Stimulated activated effector memory CD8-positive, alpha-beta T cell treated with anti-CD3 and anti-CD28 coated beads, Interleukin-12 subunit alpha, Interleukin-12 subunit beta, amount 100 ng/mL, for 72 hours (primary cell): ENCODE data around the gene ATP5ME.
"Not testable (repeated sequence)": the region's sequence is repeated elsewhere in the genome, so short reads cannot be mapped to it uniquely, and the experiment has no call there.

ENCODE experiments used
- ATAC-seq: fragments of 150-1000 bp; cut with Tn5 transposase; 2 replicates; pipeline ENCODE4 v1.10.0; 2021
- DNase-seq, 2 donors: peaks; one replicate each; pipeline ENCODE4 v3.0.0; 2021 to 2022; ENCODE audit warnings: low spot score in 2 of 2
- H3K27ac Mint-ChIP-seq: one replicate; pipeline ENCODE4 v1.8.0; 2022; ENCODE audit warnings: mild to moderate bottlenecking, mixed read lengths
- H3K36me3 Mint-ChIP-seq: one replicate; pipeline ENCODE4 v1.8.0; 2022; ENCODE audit warnings: mild to moderate bottlenecking, mixed read lengths
- H3K4me1 Mint-ChIP-seq: one replicate; pipeline ENCODE4 v1.8.0; 2022; ENCODE audit warnings: mixed read lengths
- H3K4me3 Mint-ChIP-seq: one replicate; pipeline ENCODE4 v1.8.0; 2022; ENCODE audit warnings: mild to moderate bottlenecking, mixed read lengths
- H3K9me3 Mint-ChIP-seq: one replicate; pipeline ENCODE4 v1.8.0; 2022; ENCODE audit warnings: mixed read lengths

ATP5ME gene

GRCh38 chr4:708631-708933 is 34.5 kb upstream of the ATP5ME start:
- Mint-ChIP-seq H3K4me1 (peaks cover 34% of the 10 kb centered on the region), H3K9me3 (no peaks in the 10 kb centered on the region), H3K4me3 (no peak overlapping the region), H3K36me3 (peaks cover 7% of the 10 kb centered on the region), H3K27ac (no peak overlapping the region)
- no peak for ATAC-seq
- no peak for DNase-seq

DNA sequence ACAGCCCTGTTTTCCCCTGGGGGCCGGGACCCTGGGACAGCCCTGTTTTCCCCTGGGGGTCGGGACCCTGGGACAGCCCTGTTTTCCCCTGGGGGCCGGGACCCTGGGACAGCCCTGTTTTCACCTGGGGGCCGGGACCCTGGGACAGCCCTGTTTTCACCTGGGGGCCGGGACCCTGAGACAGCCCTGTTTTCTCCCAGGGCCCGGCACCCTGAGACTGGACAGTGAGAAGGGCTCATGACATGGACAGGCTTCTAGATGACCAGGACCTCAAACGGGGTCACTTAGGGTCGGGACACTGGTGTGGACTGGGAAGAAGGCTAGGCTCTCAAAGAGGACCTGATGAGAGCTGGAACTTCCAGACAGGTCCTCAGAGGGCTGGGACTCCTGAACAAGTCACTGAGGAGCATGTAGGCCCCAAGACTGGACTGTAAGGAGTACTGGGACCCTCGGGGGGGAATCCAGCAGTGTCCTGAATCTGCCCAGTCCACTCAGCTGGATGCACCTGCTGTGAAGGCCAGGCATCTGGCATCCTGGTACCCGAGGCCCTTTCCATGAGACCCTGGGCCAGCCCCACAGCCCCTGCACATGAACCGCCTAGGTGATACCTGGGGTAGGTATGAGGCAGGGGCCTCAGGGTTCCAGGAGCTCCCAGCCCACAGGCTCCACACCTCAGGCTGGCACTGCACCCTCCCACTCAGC is 34.0 kb upstream of the ATP5ME start:
- Mint-ChIP-seq H3K36me3 (peaks cover 7% of the 10 kb centered on the region), H3K27ac (no peak overlapping the region)
- no peak for ATAC-seq

GRCh38 chr4:706834-707598 is 32.9 kb upstream of the ATP5ME start:
- H3K36me3 Mint-ChIP-seq, result peaks cover 7% of the 10 kb centered on the region
- no peak overlapping the region for H3K4me3 Mint-ChIP-seq
- H3K27ac Mint-ChIP-seq, result no peak overlapping the region
- DNase-seq (no peak), ATAC-seq (no peak)
- peaks cover 26% of the 10 kb centered on the region for H3K4me1 Mint-ChIP-seq
- no peaks in the 10 kb centered on the region for H3K9me3 Mint-ChIP-seq

More for the DNA sequence above, 34.0 kb upstream of the ATP5ME start:
- DNase-seq, result no peak
- H3K4me1 Mint-ChIP-seq, result peaks cover 30% of the 10 kb centered on the region
- H3K9me3 Mint-ChIP-seq, result no peaks in the 10 kb centered on the region
- H3K4me3 Mint-ChIP-seq, result peak overlapping the region; percentile 15

- not testable (repeated sequence) for DNase-seq, H3K36me3 Mint-ChIP-seq, H3K9me3 Mint-ChIP-seq, ATAC-seq
- Mint-ChIP-seq H3K4me1 (peaks cover 26% of the 10 kb centered on the region), H3K27ac (peak overlapping the region; percentile 85), H3K4me3 (peak overlapping the region; percentile 77)
Observed at GRCh38 chr4:706083-706633, 32.1 kb upstream of the ATP5ME start.

GRCh38 chr4:705278-706082 is 31.4 kb upstream of the ATP5ME start, which contains the start of gene PCGF3:
Gene PCGF3 (plus strand): TSS chr4:705832. CDS start chr4:733681, 27,849 bp downstream.
- Mint-ChIP-seq H3K4me1 (peaks cover 32% of the 10 kb centered on the region), H3K27ac (peak within 1 kb of the TSS; percentile 85), H3K9me3 (no peaks in the 10 kb centered on the region), H3K36me3 (peaks cover 7% of the 10 kb centered on the region), H3K4me3 (peak within 1 kb of the TSS; percentile 77)
- peak; percentile 93 to 98 for DNase-seq
- ATAC-seq, result peak; percentile 96

- Mint-ChIP-seq H3K27ac (peak overlapping the region; percentile 85), H3K4me3 (peak overlapping the region; percentile 77), H3K36me3 (peaks cover 7% of the 10 kb centered on the region), H3K4me1 (peaks cover 29% of the 10 kb centered on the region), H3K9me3 (no peaks in the 10 kb centered on the region)
- no peak for DNase-seq
- ATAC-seq, result no peak
Observed at GRCh38 chr4:704971-705277, 30.8 kb upstream of the ATP5ME start.

- DNase-seq, result no peak
- Mint-ChIP-seq H3K4me3 (peak overlapping the region; percentile 77), H3K36me3 (peaks cover 7% of the 10 kb centered on the region), H3K4me1 (peaks cover 28% of the 10 kb centered on the region), H3K27ac (peak overlapping the region; percentile 85), H3K9me3 (no peaks in the 10 kb centered on the region)
- no peak for ATAC-seq
Observed at GRCh38 chr4:704198-704891, 30.3 kb upstream of the ATP5ME start.

DNA sequence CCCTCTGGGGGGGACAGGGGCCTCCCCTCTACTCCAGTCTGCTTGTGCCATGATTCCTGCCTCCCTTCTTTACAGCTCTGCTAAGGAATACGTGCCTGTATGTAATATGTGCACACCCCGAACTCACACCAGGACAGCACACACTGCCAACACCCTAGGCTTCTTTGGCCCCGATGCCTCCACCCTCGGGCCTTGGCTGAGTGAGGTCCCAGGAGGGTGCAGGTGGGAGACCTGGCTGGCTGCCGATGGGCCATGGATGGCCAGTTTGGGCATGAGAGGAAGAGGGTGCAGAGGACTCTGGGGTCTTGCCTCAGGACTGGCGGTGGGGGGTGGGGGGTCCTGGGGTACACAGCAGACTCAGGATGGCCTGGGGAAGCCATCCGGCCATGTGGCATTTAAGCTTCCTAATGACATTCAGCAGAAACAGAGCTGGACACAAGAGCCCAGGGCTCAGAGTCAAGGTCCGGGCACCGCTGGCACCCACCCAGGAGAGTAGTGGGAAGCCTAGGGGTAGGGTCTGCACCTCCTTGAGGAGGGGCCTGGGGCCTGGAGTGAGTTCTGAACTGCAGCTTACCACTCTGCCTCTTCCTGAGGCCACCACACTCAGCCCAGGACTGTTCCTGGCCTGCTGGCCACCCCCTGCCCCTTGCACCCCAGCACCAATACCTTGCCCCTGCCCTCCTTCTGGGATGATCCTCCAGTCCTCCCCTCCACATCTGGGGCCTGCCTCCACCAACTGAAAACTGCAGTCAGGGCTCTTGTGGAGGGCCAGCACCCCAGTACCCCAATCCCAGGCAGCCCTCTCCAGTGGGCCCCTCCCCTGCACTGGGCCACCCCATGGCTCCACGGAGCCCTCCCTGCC is 29.5 kb upstream of the ATP5ME start:
- Mint-ChIP-seq H3K36me3 (peaks cover 7% of the 10 kb centered on the region), H3K4me3 (no peak overlapping the region), H3K9me3 (no peaks in the 10 kb centered on the region), H3K4me1 (peaks cover 29% of the 10 kb centered on the region), H3K27ac (no peak overlapping the region)
- DNase-seq, result no peak
- ATAC-seq, result no peak

DNA sequence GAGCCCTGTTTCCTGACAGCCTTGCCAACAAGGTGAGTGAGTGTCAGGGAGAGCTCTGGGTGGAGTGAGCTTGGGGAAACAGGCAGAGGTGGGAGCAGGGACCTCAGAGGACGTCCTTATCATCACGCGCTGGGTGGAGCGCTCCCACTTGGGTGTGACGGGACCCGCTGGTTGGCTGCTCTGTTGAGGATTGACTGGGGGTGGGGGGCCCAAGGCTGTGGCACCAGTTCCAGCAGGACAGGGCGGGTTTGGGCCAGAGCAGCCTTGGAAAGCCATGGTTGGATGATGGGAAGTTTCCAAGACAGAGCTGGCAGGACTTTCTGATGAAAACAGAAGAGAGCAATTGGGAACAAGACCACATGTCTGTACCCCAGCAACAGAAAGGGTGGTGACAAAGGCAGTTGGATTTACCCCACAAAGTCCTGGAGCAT is 28.6 kb upstream of the ATP5ME start:
- ATAC-seq (no peak), DNase-seq (no peak)
- Mint-ChIP-seq H3K27ac (no peak overlapping the region), H3K9me3 (no peaks in the 10 kb centered on the region), H3K4me1 (peaks cover 26% of the 10 kb centered on the region), H3K36me3 (peaks cover 7% of the 10 kb centered on the region), H3K4me3 (no peak overlapping the region)

- Mint-ChIP-seq H3K4me1 (peaks cover 26% of the 10 kb centered on the region), H3K9me3 (no peaks in the 10 kb centered on the region), H3K4me3 (no peak overlapping the region), H3K27ac (peak overlapping the region; percentile 32), H3K36me3 (peaks cover 7% of the 10 kb centered on the region)
- no peak for DNase-seq
- ATAC-seq, result no peak
Observed at GRCh38 chr4:700587-701264, 26.6 kb upstream of the ATP5ME start.

- DNase-seq, result no peak
- H3K27ac Mint-ChIP-seq, result peak overlapping the region; percentile 53
- peaks cover 21% of the 10 kb centered on the region for H3K4me1 Mint-ChIP-seq
- no peak overlapping the region for H3K4me3 Mint-ChIP-seq
- peaks cover 1% of the 10 kb centered on the region for H3K36me3 Mint-ChIP-seq
- no peaks in the 10 kb centered on the region for H3K9me3 Mint-ChIP-seq
- ATAC-seq, result no peak
Observed at GRCh38 chr4:699816-700580, 25.9 kb upstream of the ATP5ME start.

DNA sequence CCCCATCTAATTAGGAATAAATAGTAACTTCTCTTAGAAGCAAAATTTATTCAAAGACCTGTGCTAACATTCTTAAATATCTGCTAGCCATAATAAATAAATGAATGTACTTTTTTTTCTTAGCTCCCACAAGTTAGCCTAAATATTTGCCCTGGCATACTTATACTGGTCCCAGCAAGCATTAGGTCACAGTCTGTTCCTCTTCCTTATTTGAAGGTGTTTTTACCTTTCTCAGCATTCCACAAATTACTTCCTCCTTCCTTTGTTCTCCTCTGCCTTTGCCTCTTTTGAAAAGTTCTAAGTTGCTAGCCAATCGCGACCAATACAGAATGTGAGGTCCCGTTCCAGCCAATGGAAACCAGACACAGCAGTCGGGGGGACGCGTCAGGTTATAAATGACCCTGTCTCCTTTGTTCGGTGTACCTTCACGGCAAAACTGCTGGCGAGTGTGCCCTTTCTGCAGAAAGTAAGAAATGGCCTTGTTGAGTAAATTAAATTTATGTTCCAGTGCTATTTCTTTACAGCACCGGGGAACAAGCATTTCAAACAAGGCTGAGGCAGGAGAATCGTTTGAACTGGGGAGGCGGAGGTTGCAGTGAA is 20.4 kb upstream of the ATP5ME start:
- not testable (repeated sequence) for H3K4me3 Mint-ChIP-seq, H3K36me3 Mint-ChIP-seq, ATAC-seq, H3K27ac Mint-ChIP-seq, DNase-seq, H3K4me1 Mint-ChIP-seq, H3K9me3 Mint-ChIP-seq
